ENCODE results near the gene ZNF394. TPM values are rescaled to one million over a fixed set of nuclear protein-coding genes. Genes with fewer than 3 reads are reported as not detected.

ZNF394 gene
- total and polyA plus RNA-seq, 9 donors: 19.2 to 43.8 (median 30.6) TPM

GRCh38 chr7:99457650-99458493, 42.2 kb downstream of the ZNF394 start:
- WGBS, 3 donors: 69 to 79% (median 70%) methylated on average over 25 to 26 of the region's 26 CpGs
- H3K9me3 ChIP-seq: no peaks in the 10 kb centered on the region
- TF ChIP-seq CTCF (IDR thresholded peaks at IDR 0.05) (no peak), EP300 (IDR thresholded peaks at IDR 0.05) (no peak), POLR2A (IDR thresholded peaks at IDR 0.05) (no peak)
- no peak overlapping the region for H3K4me3 ChIP-seq
- no peaks in the 10 kb centered on the region for H3K4me1 ChIP-seq (ENCODE audit: insufficient read depth)
- no peaks in the 10 kb centered on the region for H3K27me3 ChIP-seq
- H3K27ac ChIP-seq: no peak overlapping the region
- H3K36me3 ChIP-seq: no peaks in the 10 kb centered on the region
- no peak for DNase-seq
- intact Hi-C loops (cut with DNase I): no loop called here

DNA sequence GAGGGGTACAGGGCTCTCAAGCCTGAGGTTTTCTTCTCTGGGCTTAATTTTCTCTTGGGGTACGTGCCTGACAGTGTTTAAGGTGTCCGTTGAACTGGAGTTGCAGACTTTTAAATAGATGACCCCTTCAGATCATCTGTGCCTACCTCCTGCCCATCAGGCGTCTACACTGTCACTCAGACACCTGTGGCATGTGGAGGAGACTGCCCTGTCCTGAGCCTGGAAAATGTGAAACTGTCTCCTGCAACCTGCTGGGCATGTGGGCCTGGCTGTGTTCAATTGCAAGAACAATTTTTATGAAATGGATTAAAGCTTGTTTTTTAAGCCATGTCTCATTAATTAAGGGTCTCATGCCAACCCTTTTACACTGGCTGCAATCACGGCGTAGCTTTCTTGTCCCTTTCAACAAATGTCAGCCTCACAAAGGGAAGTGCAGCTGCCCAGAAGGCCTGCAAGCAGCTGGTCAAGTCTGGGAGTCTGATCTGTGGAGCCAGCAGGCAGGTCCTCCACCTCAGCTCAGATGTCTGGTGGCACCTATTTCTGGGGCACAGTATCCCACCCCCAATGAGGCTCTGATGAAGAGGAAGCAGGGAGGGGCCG, 42.9 kb downstream of the ZNF394 start:
- Histone ChIP-seq H3K4me1 (ENCODE audit: insufficient read depth) (no peaks in the 10 kb centered on the region), H3K27ac (no peak overlapping the region), H3K4me3 (no peak overlapping the region), H3K27me3 (no peaks in the 10 kb centered on the region), H3K9me3 (no peaks in the 10 kb centered on the region), H3K36me3 (no peaks in the 10 kb centered on the region)
- intact Hi-C loops (cut with DNase I): no loop called here
- DNase-seq: no peak
- 71 to 74% (median 73%) methylated on average over 5 to 6 of the region's 6 CpGs for WGBS, 3 donors
- TF ChIP-seq CTCF (IDR thresholded peaks at IDR 0.05): no peak
- no peak for TF ChIP-seq EP300 (IDR thresholded peaks at IDR 0.05)
- no peak for TF ChIP-seq POLR2A (IDR thresholded peaks at IDR 0.05)

DNA sequence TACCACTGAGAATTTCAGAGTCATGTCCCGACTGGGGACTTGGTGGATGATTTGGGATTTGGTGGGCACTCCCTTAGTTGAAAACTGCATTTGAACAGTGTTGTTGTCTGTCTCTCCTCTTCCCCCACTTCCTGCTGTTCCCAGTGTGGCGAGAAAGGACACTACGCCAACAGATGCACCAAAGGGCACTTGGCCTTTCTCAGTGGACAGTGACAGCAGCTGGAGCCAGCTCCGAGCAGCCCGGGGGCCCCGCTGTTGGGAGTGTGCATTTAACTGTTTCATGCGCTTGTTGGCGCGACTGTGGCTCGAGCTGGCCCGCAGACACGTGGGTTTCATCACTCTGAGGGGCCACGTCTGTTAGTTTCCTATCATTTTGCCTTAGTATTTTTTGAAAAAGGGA, 43.8 kb downstream of the ZNF394 start:
- Histone ChIP-seq H3K4me3 (no peak overlapping the region), H3K27me3 (no peaks in the 10 kb centered on the region), H3K9me3 (no peaks in the 10 kb centered on the region), H3K27ac (no peak overlapping the region), H3K36me3 (no peaks in the 10 kb centered on the region), H3K4me1 (ENCODE audit: insufficient read depth) (no peaks in the 10 kb centered on the region)
- TF ChIP-seq CTCF (IDR thresholded peaks at IDR 0.05) (no peak), EP300 (IDR thresholded peaks at IDR 0.05) (no peak), POLR2A (IDR thresholded peaks at IDR 0.05) (no peak)
- intact Hi-C loops (cut with DNase I): no loop called here
- 56 to 58% (median 58%) methylated on average over 13 of the region's 13 CpGs for WGBS, 3 donors
- DNase-seq: no peak

GRCh38 chr7:99455874-99456273, 44.2 kb downstream of the ZNF394 start:
- intact Hi-C loops (cut with DNase I): no loop called here
- no peaks in the 10 kb centered on the region for H3K9me3 ChIP-seq
- no peaks in the 10 kb centered on the region for H3K4me1 ChIP-seq (ENCODE audit: insufficient read depth)
- no peak overlapping the region for H3K27ac ChIP-seq
- no peaks in the 10 kb centered on the region for H3K36me3 ChIP-seq
- 68 to 80% (median 69%) methylated on average over 9 of the region's 9 CpGs for WGBS, 3 donors
- H3K4me3 ChIP-seq: no peak overlapping the region
- DNase-seq: no peak
- TF ChIP-seq CTCF (IDR thresholded peaks at IDR 0.05): no peak
- TF ChIP-seq POLR2A (IDR thresholded peaks at IDR 0.05): no peak
- TF ChIP-seq EP300 (IDR thresholded peaks at IDR 0.05): no peak
- H3K27me3 ChIP-seq: no peaks in the 10 kb centered on the region

Measured in ovary (tissue), 9 donors.